ENCODE results near the gene ERGIC3.
"Not testable (repeated sequence)": the region's sequence is repeated elsewhere in the genome, so short reads cannot be mapped to it uniquely, and the experiment has no call there.

The ERGIC3 gene

GRCh38 chr20:35518955-35519354, 22.9 kb upstream of the ERGIC3 start:
- no peak for DNase-seq

- DNase-seq: no peak
Observed at GRCh38 chr20:35523298-35523888, 18.5 kb upstream of the ERGIC3 start.

GRCh38 chr20:35525639-35526038, 16.2 kb upstream of the ERGIC3 start:
- no peak for DNase-seq

- no peak for DNase-seq
Observed at GRCh38 chr20:35527122-35527769, 14.6 kb upstream of the ERGIC3 start.

GRCh38 chr20:35529552-35529951, 12.3 kb upstream of the ERGIC3 start, which contains the start of gene C20orf173:
Gene C20orf173, minus strand, starts transcription at chr20:35529652. Its CDS starts 279 bp downstream, at chr20:35529373.
- no peak for DNase-seq

GRCh38 chr20:35539756-35540212, 2.1 kb upstream of the ERGIC3 start:
- no peak for DNase-seq

DNA sequence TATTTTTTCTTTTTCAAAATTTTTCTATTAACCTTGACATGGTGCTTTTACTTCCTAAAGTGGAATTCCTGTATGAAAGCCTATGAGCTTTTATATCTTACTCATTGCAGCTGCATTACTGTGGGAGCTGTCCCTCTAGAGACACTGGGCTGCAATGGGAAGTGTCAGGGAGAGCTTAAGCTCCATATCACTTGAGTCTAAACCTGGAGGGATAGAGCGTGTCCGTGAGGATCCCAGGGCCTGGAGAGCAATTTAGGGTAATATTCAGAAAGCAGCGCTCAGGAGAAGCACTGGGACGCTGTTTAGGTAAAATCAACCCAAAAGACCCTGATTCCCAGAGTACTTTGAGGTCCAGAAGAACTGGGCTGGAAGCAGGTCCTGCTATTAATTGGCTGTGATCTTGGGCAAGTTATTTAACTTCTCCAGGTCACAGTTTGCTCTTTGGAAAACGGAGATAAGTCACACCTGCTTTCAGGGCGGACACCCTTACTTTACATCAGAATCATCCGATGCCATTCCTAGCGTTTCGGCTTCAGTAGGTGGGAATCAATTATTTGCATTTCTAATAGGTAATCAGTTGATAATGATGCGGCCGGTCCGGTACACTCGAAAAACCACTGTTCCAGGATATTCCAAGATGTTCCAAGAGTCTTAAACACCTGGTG, 628 bp upstream of the ERGIC3 start:
- DNase-seq: no peak

- no peak for DNase-seq
Observed at GRCh38 chr20:35542990-35543389, 1.1 kb downstream of the ERGIC3 start.

GRCh38 chr20:35544436-35544835, 2.6 kb downstream of the ERGIC3 start:
- no peak for DNase-seq

- peak; percentile 1 for DNase-seq
Observed at GRCh38 chr20:35544941-35545340, 3.1 kb downstream of the ERGIC3 start.

GRCh38 chr20:35546127-35546526, 4.2 kb downstream of the ERGIC3 start:
- no peak for DNase-seq

DNA sequence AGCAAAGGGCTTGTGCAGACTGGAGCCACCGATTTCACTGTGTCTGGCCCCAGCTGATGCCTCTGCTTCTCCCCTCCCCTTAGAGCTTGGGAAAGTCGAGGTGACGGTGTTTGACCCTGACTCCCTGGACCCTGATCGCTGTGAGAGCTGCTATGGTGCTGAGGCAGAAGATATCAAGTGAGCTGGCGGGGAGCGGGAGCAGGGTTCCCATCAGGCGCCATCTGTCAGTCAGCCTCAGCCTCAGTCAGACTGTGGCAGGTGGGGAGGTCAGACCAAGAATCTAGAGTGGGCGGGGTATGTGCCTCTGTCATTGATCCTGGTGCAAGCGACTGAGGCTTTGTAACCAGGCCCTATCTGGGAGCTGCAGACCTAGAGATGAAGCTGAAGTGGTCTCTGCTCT, 5.5 kb downstream of the ERGIC3 start:
- DNase-seq: no peak

DNA sequence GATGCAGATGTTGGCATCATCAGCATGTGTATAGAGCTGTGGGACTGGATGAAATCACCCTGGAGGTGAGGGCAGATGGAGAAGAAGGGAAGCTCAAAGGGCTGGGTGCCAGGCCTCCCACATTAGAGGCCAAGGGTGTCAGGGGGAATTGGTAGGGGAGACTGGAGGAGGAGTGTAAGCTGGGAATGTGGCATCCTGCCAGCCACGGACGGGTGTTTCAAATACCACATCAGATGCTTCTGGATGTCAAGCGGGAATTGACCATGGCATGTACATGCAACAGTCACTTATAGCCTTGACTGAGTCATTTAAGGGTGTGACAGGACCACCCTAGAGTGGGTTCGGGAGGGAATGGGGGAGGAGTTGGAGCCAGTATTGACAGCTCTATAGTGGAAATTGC, 9.6 kb downstream of the ERGIC3 start:
- DNase-seq: no peak

GRCh38 chr20:35552914-35553313, 11.0 kb downstream of the ERGIC3 start:
- DNase-seq: no peak

DNA sequence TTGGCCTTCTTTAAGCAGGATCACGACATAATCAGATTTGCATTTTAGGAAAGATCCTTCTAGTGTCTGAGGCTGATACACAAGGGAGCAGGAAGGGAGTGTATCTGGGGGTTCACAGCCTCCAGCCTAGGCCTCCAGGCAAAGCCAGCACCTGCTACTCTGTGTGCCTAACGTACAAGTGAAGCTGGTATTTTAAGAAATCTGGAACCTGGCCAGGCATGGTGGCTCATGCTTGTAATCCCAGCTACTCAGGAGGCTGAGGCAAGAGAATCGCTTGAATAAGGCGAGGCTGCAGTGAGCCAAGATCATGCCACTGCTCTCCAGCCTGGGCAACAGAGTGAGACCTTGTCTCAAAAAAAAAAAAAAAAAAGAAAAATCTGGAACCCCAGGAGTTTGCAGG, 13.6 kb downstream of the ERGIC3 start:
- not testable (repeated sequence) for DNase-seq

- no peak for DNase-seq
Observed at GRCh38 chr20:35555951-35556645, 14.2 kb downstream of the ERGIC3 start.

DNA sequence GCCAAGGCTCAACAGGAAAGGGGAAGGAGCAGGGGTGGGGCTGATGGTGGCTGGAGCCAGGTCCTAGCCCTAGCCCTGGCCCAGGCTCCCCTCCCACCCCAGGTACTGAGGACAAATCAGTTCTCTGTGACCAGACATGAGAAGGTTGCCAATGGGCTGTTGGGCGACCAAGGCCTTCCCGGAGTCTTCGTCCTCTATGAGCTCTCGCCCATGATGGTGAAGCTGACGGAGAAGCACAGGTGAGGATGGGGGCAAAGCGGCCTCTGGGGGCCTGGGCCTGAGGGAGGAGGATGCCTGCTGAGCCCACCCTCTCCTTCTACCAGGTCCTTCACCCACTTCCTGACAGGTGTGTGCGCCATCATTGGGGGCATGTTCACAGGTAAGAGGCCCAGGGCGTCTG, 15.0 kb downstream of the ERGIC3 start:
- no peak for DNase-seq

DNA sequence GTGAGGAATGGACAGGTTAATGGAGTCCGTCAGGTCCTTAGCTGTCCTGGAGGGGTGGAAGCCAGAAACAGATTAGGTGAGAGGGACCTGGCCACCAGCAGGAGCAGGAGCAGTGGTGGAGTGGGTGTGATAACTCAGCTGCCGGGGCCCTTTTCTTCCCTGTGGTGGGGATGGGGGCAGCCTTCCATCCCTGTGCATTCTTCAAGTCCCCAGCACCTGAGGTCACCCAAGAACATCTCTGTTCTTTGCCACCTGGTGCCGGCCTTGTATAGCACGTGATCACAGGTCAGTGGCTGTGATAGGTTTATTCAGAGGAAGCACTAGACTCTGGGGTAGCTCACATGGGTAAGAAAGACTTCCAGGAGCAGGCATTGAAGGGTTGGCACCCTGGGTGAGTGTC, 16.6 kb downstream of the ERGIC3 start:
- no peak for DNase-seq

- DNase-seq: no peak
Observed at GRCh38 chr20:35559042-35559693, 17.3 kb downstream of the ERGIC3 start.

DNA sequence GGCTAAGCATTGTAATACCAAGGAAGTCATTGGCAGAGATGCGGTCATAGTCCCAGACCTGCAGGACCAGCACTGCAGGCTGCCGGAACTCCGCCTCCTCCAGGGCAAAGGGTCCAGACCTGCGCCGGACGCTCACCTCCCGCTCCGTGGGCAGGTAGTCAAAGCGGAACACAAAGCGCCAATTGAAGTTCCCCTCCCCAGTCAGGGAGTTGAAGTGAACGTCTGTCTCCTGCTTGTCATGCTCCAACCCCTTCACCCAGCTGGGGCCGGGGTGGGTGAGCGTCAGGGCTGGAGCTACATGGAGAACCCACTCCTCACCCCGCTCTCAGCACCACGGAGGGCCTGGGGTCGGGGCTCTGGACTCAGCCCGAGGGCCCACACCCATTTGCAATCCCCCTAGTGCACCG, 18.2 kb downstream of the ERGIC3 start:
- no peak for DNase-seq

GRCh38 chr20:35560541-35560940, 18.7 kb downstream of the ERGIC3 start:
- DNase-seq: no peak

GRCh38 chr20:35561268-35561667, 19.4 kb downstream of the ERGIC3 start:
- peak; percentile 48 for DNase-seq

GRCh38 chr20:35561671-35562070, 19.8 kb downstream of the ERGIC3 start:
- DNase-seq: no peak
